D721Med (cell line): ENCODE measurements around the gene TMC3.

Source experiments
- DNase-seq: peaks from one replicate; pipeline ENCODE4 v3.0.0; 2011; ENCODE audit warnings: low spot score; ENCODE audit not compliant: insufficient read length
- FAIRE-seq: peaks from 2 replicates; lab custom pipeline; 2011; peaks lifted over from hg19 to GRCh38; lab: Jason Lieb, UNC
- TF ChIP-seq, protein P1 (sequence below): IDR thresholded peaks from 2 replicates; pipeline ENCODE4 v1.5.1; 2012; ENCODE audit warnings: mild to moderate bottlenecking, control low read depth; ENCODE audit not compliant: insufficient read depth; ENCODE audit errors: missing control alignments

The TMC3 gene

DNA sequence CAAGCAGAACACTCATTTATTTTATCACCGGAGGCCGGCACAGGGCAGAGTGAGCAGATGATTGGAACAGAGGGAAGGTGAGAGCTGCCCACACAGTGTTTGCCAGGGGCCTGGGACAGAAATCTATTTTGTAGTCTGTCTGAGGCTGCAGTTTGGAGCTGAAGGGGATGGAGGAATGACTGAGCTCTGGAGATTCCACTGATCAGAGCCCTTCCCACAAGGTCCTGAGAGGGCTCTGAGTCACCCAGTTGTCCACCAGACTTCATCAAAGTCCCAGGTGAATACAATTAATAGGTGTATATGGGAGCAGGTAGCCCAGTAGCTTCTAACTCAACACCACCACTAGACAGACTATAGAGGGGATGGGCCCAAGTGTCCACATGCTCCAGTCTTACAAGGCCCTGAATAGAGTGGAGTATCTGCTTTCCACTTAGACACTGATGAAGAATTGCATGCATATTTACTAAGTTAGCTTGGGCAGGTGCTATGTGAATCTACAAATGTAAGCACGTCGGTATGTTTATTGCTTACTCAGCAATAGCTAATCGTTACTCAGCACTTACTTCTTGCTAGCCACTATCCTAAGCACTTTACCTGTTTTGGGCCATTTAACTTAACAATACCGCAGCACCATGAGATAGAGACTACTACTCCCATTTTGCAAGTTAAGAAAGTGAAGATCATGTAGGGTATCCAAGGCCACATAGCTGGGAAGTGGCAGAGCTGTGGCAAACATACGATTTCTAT, 47.4 kb downstream of the TMC3 start:
- TF ChIP-seq, protein P1, sequence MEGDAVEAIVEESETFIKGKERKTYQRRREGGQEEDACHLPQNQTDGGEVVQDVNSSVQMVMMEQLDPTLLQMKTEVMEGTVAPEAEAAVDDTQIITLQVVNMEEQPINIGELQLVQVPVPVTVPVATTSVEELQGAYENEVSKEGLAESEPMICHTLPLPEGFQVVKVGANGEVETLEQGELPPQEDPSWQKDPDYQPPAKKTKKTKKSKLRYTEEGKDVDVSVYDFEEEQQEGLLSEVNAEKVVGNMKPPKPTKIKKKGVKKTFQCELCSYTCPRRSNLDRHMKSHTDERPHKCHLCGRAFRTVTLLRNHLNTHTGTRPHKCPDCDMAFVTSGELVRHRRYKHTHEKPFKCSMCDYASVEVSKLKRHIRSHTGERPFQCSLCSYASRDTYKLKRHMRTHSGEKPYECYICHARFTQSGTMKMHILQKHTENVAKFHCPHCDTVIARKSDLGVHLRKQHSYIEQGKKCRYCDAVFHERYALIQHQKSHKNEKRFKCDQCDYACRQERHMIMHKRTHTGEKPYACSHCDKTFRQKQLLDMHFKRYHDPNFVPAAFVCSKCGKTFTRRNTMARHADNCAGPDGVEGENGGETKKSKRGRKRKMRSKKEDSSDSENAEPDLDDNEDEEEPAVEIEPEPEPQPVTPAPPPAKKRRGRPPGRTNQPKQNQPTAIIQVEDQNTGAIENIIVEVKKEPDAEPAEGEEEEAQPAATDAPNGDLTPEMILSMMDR, result no peak
- DNase-seq (no peak), FAIRE-seq (no peak)

DNA sequence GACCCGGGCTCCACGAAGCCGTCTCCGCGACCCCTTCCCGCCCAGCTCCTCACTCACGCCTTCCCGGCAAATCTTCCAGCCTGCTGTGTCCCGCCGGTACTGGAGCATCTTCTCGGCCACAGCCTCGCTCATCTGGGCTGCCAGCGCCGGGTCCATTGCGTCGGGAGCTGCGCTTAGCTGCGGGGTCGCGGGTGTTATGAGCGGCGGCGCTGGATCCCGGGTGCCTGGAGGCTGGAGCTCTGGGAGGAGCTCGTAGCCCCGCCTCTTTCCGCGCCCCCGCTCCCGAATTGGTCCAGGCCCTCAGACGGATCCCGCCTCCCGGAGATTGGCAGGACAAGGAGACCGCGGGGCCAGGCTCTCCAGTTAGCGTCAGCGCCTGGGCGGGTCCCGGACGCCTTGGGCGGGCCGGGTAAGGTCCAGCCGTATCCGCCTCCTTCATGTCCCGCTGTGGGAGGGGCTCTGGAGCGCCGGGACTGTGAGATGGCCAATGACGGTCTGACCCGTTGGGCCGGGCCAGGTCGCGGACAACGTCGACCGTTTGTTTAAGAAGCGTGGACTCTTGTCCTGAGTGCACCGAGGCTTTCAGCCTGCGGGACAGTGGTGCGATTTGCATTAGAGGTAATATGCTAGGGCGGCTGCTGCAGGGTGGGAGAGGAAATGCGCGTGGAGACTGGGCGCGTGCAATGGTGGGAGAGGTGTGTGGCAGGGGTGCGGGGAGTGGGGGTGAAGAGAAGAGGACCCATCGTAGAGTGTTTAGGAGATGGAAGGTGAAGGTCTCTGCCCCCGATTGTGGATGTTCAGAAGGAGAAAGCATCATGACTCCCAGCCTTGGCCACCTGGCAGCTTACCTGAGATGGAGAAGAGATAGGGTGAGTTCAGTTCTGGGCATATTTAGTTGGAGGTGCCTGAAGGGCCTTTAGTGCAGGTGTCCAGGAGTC, 49.8 kb downstream of the TMC3 start, which contains the start of gene STARD5:
TSS of gene STARD5 (minus strand) at position 198 of the 938 bp plus-strand sequence. CDS start at position 156, 42 bp downstream.
- TF ChIP-seq, protein P1, result no peak
- FAIRE-seq (no peak), DNase-seq (peak; percentile 93)

DNA sequence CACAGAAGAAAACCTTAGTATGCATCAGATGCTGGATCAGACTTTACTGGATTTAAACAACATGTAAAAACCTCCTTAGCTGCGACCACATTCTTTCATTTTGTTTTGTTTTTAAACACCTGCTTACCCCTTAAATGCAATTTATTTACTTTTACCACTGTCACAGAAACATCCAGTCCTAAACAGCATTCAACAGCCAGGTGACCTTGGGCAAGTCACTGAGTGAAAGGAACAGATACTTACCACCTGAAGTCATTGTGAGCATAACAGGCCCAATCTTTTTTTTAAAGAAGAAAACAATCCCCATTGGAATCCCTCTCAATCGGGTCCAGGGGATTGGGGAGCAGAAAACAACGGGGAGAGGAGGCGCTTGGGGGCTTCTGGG, 50.5 kb downstream of the TMC3 start:
- DNase-seq (no peak), FAIRE-seq (no peak)
- TF ChIP-seq, protein P1, result no peak

DNA sequence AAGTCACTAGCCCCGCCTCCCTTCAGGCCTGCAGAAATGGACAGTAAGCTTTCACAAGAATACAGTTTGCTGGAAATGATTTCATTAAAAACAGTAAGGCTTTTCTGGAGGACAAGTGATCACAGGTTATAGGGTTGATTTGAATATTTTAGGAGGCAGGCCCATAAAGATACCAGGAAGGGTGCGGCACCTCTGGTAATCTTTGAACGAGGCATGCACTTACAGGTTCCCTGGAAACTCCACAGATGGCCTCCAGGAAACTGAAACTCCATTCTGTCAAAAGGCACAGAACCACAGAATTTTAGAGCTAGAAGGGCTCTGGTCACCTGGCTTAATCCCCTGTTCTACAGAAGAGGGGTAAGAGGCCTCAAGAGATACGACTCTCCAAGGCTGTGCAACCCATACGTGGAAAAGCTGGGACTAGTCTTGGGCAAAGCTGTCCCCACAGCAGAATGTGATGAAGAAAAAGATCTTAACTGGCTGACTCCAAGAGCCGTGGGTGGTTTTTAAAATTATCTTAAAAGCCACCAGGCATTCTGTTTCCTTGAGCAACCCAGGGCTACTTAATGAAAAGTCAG, 51.2 kb downstream of the TMC3 start:
- TF ChIP-seq, protein P1, result no peak
- DNase-seq, result no peak
- FAIRE-seq, result no peak

DNA sequence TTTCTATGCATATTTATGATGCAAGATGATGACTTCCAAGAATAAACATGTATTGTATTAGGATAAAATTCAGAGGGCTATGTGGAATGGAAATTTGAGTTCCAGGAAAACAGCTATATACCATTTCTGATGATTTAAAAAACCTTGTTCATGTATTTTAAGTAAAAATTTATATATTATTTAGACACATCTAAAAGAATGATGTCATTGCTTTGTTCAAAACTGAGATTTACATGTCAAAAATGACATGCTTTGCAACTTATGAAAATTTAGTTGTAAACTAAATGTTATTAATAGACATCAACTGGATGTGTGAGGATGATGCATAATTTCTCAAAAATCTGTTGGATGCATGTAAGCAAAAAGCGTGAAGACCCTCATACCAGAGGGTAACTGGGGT, 52.3 kb downstream of the TMC3 start:
- FAIRE-seq (no peak), DNase-seq (no peak)
- TF ChIP-seq, protein P1, result no peak

DNA sequence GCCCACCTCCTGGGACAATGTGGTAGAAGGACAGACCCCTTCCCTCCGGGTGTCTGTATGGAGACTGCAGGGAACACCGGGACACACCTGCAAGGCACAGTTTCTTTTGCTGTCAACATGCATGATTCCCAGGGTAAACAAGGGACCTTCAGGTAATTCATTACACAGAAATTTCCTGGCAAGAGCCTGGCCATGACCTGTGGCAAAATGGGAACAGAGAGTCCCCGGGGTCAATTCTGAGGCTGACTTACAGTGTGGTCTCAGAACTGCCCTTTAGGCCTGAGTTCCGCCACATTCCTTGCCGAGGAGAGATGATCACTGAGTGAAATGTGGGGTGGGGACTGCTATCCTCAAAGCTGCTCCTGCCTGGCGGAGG, 56.4 kb downstream of the TMC3 start:
- TF ChIP-seq, protein P1, result no peak

More for the DNA sequence above, 56.4 kb downstream of the TMC3 start:
- DNase-seq, result no peak
- no peak for FAIRE-seq
